Measurements from ENCODE around the gene TPX2.

- TF ChIP-seq POLR2A (IDR thresholded peaks at IDR 0.05) (no peak), CTCF (IDR thresholded peaks at IDR 0.05) (no peak)
These were observed 88.0 kb downstream of the TPX2 start for GRCh38 chr20:31827059-31827458.
